Central memory CD8-positive, alpha-beta T cell (primary cell): Measurements from ENCODE around the gene PIGM.
"Not testable (repeated sequence)": the region's sequence is repeated elsewhere in the genome, so short reads cannot be mapped to it uniquely, and the experiment has no call there.

Experiments
- ATAC-seq: fragments of 150-1000 bp; cut with Tn5 transposase; replicated peaks from 2 replicates; pipeline ENCODE4 v1.10.0; 2022; ENCODE audit warnings: mild to moderate bottlenecking, moderate FRiP score, moderate number of reproducible peaks; ENCODE audit not compliant: poor library complexity, severe bottlenecking; ENCODE audit errors: extremely low read depth
- DNase-seq, 2 donors: peaks; one replicate each; pipeline ENCODE4 v3.0.0; 2021; ENCODE audit warnings: low spot score in 2 of 2
- H3K27ac Mint-ChIP-seq: one replicate; pipeline ENCODE4 v1.8.0; 2022; ENCODE audit warnings: low read depth, mild to moderate bottlenecking, moderate library complexity, mixed read lengths
- H3K27me3 Mint-ChIP-seq: one replicate; pipeline ENCODE4 v1.8.0; 2022; ENCODE audit warnings: mixed read lengths
- H3K36me3 Mint-ChIP-seq: one replicate; pipeline ENCODE4 v1.8.0; 2022; ENCODE audit warnings: mild to moderate bottlenecking, moderate library complexity, mixed read lengths; ENCODE audit not compliant: insufficient read depth
- H3K4me1 Mint-ChIP-seq: one replicate; pipeline ENCODE4 v1.8.0; 2022; ENCODE audit warnings: mixed read lengths
- H3K4me3 Mint-ChIP-seq: one replicate; pipeline ENCODE4 v1.8.0; 2022; ENCODE audit warnings: mild to moderate bottlenecking, moderate library complexity, mixed read lengths
- H3K9me3 Mint-ChIP-seq: one replicate; pipeline ENCODE4 v1.8.0; 2022; ENCODE audit warnings: mixed read lengths

Gene PIGM

GRCh38 chr1:160052936-160053335 lies 21.1 kb upstream of the PIGM start:
- no peak overlapping the region for H3K4me3 Mint-ChIP-seq
- no peaks in the 10 kb centered on the region for H3K4me1 Mint-ChIP-seq
- DNase-seq (no peak), ATAC-seq (no peak)
- no peak overlapping the region for H3K27ac Mint-ChIP-seq
- H3K36me3 Mint-ChIP-seq, result peaks cover 2% of the 10 kb centered on the region
- peaks cover 89% of the 10 kb centered on the region for H3K27me3 Mint-ChIP-seq
- H3K9me3 Mint-ChIP-seq, result no peaks in the 10 kb centered on the region

- Mint-ChIP-seq H3K36me3 (peaks cover 2% of the 10 kb centered on the region), H3K27ac (no peak overlapping the region), H3K4me1 (peaks cover 12% of the 10 kb centered on the region), H3K9me3 (no peaks in the 10 kb centered on the region), H3K27me3 (peaks cover 76% of the 10 kb centered on the region), H3K4me3 (no peak overlapping the region)
- ATAC-seq, result no peak
- DNase-seq, result no peak
These were observed 18.8 kb upstream of the PIGM start for GRCh38 chr1:160050619-160051018.

- not testable (repeated sequence) for ATAC-seq, H3K27ac Mint-ChIP-seq, H3K4me3 Mint-ChIP-seq, H3K9me3 Mint-ChIP-seq, H3K36me3 Mint-ChIP-seq, DNase-seq
- H3K27me3 Mint-ChIP-seq, result peaks cover 72% of the 10 kb centered on the region
- H3K4me1 Mint-ChIP-seq, result peaks cover 12% of the 10 kb centered on the region
These were observed 18.4 kb upstream of the PIGM start for GRCh38 chr1:160050182-160050581.

GRCh38 chr1:160049101-160049500 lies 17.3 kb upstream of the PIGM start:
- H3K4me1 Mint-ChIP-seq, result peaks cover 12% of the 10 kb centered on the region
- no peaks in the 10 kb centered on the region for H3K9me3 Mint-ChIP-seq
- peaks cover 61% of the 10 kb centered on the region for H3K27me3 Mint-ChIP-seq
- ATAC-seq, result no peak
- DNase-seq, result no peak
- no peak overlapping the region for H3K27ac Mint-ChIP-seq
- H3K4me3 Mint-ChIP-seq, result no peak overlapping the region
- peaks cover 2% of the 10 kb centered on the region for H3K36me3 Mint-ChIP-seq

GRCh38 chr1:160048335-160048734 lies 16.5 kb upstream of the PIGM start:
- Mint-ChIP-seq H3K27ac (no peak overlapping the region), H3K4me1 (peaks cover 12% of the 10 kb centered on the region), H3K4me3 (no peak overlapping the region), H3K36me3 (peaks cover 2% of the 10 kb centered on the region), H3K27me3 (peaks cover 53% of the 10 kb centered on the region), H3K9me3 (no peaks in the 10 kb centered on the region)
- no peak for DNase-seq
- ATAC-seq, result no peak

GRCh38 chr1:160047111-160047991 lies 15.6 kb upstream of the PIGM start:
- Mint-ChIP-seq H3K36me3 (peaks cover 2% of the 10 kb centered on the region), H3K4me3 (peak overlapping the region; percentile 51), H3K27me3 (peaks cover 47% of the 10 kb centered on the region), H3K27ac (no peak overlapping the region), H3K9me3 (no peaks in the 10 kb centered on the region), H3K4me1 (peaks cover 12% of the 10 kb centered on the region)
- ATAC-seq (no peak), DNase-seq (no peak)

GRCh38 chr1:160046494-160047110 lies 14.8 kb upstream of the PIGM start:
- DNase-seq, result no peak
- H3K4me1 Mint-ChIP-seq, result peaks cover 12% of the 10 kb centered on the region
- H3K27ac Mint-ChIP-seq, result no peak overlapping the region
- peaks cover 46% of the 10 kb centered on the region for H3K27me3 Mint-ChIP-seq
- H3K9me3 Mint-ChIP-seq, result no peaks in the 10 kb centered on the region
- peak; percentile 52 for ATAC-seq
- peak overlapping the region; percentile 51 for H3K4me3 Mint-ChIP-seq
- no peaks in the 10 kb centered on the region for H3K36me3 Mint-ChIP-seq

- DNase-seq (no peak), ATAC-seq (no peak)
These were observed 13.9 kb upstream of the PIGM start for GRCh38 chr1:160045653-160046052.

GRCh38 chr1:160043543-160043942 lies 11.8 kb upstream of the PIGM start:
- peaks cover 12% of the 10 kb centered on the region for H3K4me1 Mint-ChIP-seq
- H3K27me3 Mint-ChIP-seq, result peaks cover 19% of the 10 kb centered on the region
- no peak overlapping the region for H3K4me3 Mint-ChIP-seq
- no peaks in the 10 kb centered on the region for H3K36me3 Mint-ChIP-seq
- ATAC-seq (no peak), DNase-seq (no peak)
- no peaks in the 10 kb centered on the region for H3K9me3 Mint-ChIP-seq
- no peak overlapping the region for H3K27ac Mint-ChIP-seq

More at GRCh38 chr1:160045653-160046052, 13.9 kb upstream of the PIGM start:
- H3K27me3 Mint-ChIP-seq, result peaks cover 36% of the 10 kb centered on the region
- H3K9me3 Mint-ChIP-seq, result no peaks in the 10 kb centered on the region
- no peaks in the 10 kb centered on the region for H3K36me3 Mint-ChIP-seq
- no peak overlapping the region for H3K4me3 Mint-ChIP-seq
- H3K4me1 Mint-ChIP-seq, result peaks cover 12% of the 10 kb centered on the region
- no peak overlapping the region for H3K27ac Mint-ChIP-seq

GRCh38 chr1:160040476-160040875 lies 8.7 kb upstream of the PIGM start:
- no peak overlapping the region for H3K4me3 Mint-ChIP-seq
- H3K36me3 Mint-ChIP-seq, result no peaks in the 10 kb centered on the region
- H3K4me1 Mint-ChIP-seq, result no peaks in the 10 kb centered on the region
- H3K27me3 Mint-ChIP-seq, result peaks cover 6% of the 10 kb centered on the region
- H3K27ac Mint-ChIP-seq, result no peak overlapping the region
- H3K9me3 Mint-ChIP-seq, result no peaks in the 10 kb centered on the region
- ATAC-seq, result no peak
- no peak for DNase-seq

GRCh38 chr1:160032165-160032820 lies 503 bp upstream of the PIGM start:
- Mint-ChIP-seq H3K36me3 (peaks cover 5% of the 10 kb centered on the region), H3K27ac (peak overlapping the region; percentile 95)
- peak; percentile 3 for ATAC-seq

GRCh38 chr1:160030657-160031364 lies 979 bp downstream of the PIGM start:
- H3K4me1 Mint-ChIP-seq, result peaks cover 30% of the 10 kb centered on the region
- H3K36me3 Mint-ChIP-seq, result peaks cover 5% of the 10 kb centered on the region
- no peaks in the 10 kb centered on the region for H3K27me3 Mint-ChIP-seq
- ATAC-seq (no peak), DNase-seq (no peak)
- peak overlapping the region; percentile 96 for H3K4me3 Mint-ChIP-seq
- no peaks in the 10 kb centered on the region for H3K9me3 Mint-ChIP-seq
- H3K27ac Mint-ChIP-seq, result peak overlapping the region; percentile 95

More at GRCh38 chr1:160032165-160032820, 503 bp upstream of the PIGM start:
- DNase-seq, result no peak
- no peaks in the 10 kb centered on the region for H3K27me3 Mint-ChIP-seq
- H3K9me3 Mint-ChIP-seq, result no peaks in the 10 kb centered on the region
- H3K4me3 Mint-ChIP-seq, result peak overlapping the region; percentile 96
- peaks cover 30% of the 10 kb centered on the region for H3K4me1 Mint-ChIP-seq
